Activated CD8-positive, alpha-beta memory T cell treated with anti-CD3 and anti-CD28 coated beads, Interleukin-2, amount 50 U/mL, for 1 hour (primary cell): ENCODE measurements around the gene PSD2.

Experiments used
- DNase-seq: peaks from one replicate; pipeline ENCODE4 v3.0.0-alpha.2; 2020; ENCODE audit errors: extremely low read depth

Gene PSD2

GRCh38 chr5:139855946-139856540 is 60.4 kb downstream of the PSD2 start:
- no peak for DNase-seq

- no peak for DNase-seq
Measured at GRCh38 chr5:139856714-139857113, 61.1 kb downstream of the PSD2 start.

- DNase-seq, result no peak
Measured at GRCh38 chr5:139859013-139859412, 63.4 kb downstream of the PSD2 start.

- no peak for DNase-seq
Measured at GRCh38 chr5:139861021-139861888, 65.6 kb downstream of the PSD2 start.

GRCh38 chr5:139861889-139862207 is 66.2 kb downstream of the PSD2 start:
- DNase-seq, result no peak

GRCh38 chr5:139862313-139862712 is 66.7 kb downstream of the PSD2 start:
- DNase-seq, result no peak

GRCh38 chr5:139862803-139863202 is 67.2 kb downstream of the PSD2 start:
- no peak for DNase-seq

- DNase-seq, result no peak
Measured at GRCh38 chr5:139863361-139863760, 67.8 kb downstream of the PSD2 start.

GRCh38 chr5:139863855-139864558 is 68.4 kb downstream of the PSD2 start:
- DNase-seq, result no peak

- DNase-seq, result no peak
Measured at GRCh38 chr5:139864716-139865483, 69.3 kb downstream of the PSD2 start.

GRCh38 chr5:139867109-139867508 is 71.5 kb downstream of the PSD2 start:
- DNase-seq, result no peak

GRCh38 chr5:139867581-139867980 is 72.0 kb downstream of the PSD2 start:
- DNase-seq, result no peak

- no peak for DNase-seq
Measured at GRCh38 chr5:139869042-139869790, 73.6 kb downstream of the PSD2 start.

- DNase-seq, result no peak
Measured at GRCh38 chr5:139870677-139871076, 75.1 kb downstream of the PSD2 start.

- no peak for DNase-seq
Measured at GRCh38 chr5:139871614-139872013, 76.0 kb downstream of the PSD2 start.

- no peak for DNase-seq
Measured at GRCh38 chr5:139872052-139872766, 76.6 kb downstream of the PSD2 start.

GRCh38 chr5:139872851-139873794 is 77.5 kb downstream of the PSD2 start:
- DNase-seq, result no peak

- no peak for DNase-seq
Measured at GRCh38 chr5:139875957-139876356, 80.3 kb downstream of the PSD2 start.

- no peak for DNase-seq
Measured at GRCh38 chr5:139877129-139877597, 81.6 kb downstream of the PSD2 start.
